Neural cell (in vitro differentiated cells): ENCODE data around the gene CCDC9B.

Experiments used
- CTCF ChIP-seq: fragments of 450-650 bp; IDR thresholded peaks from 2 replicates; pipeline ENCODE4 v1.5.1; 2014; ENCODE audit warnings: antibody characterized with exemption, mild to moderate bottlenecking, moderate library complexity; ENCODE audit not compliant: poor library complexity, severe bottlenecking
- EP300 ChIP-seq: fragments of 450-650 bp; conservative IDR thresholded peaks from 2 replicates; pipeline ENCODE4 v1.6.1; 2014; ENCODE audit warnings: antibody characterized with exemption, mild to moderate bottlenecking, moderate library complexity; ENCODE audit not compliant: poor library complexity, severe bottlenecking
- EZH2 ChIP-seq: fragments of 200-600, 300-800 bp; shearing (Covaris generic), sonication (generic); IDR thresholded peaks from 2 replicates; pipeline ENCODE4 v1.6.1; 2014; ENCODE audit warnings: antibody characterized with exemption, low read length, borderline replicate concordance, mild to moderate bottlenecking; ENCODE audit not compliant: insufficient read depth, poor library complexity, severe bottlenecking
- POLR2AphosphoS5 ChIP-seq: IDR thresholded peaks from 2 replicates; pipeline ENCODE4 v1.6.1; 2012
- REST ChIP-seq: IDR thresholded peaks from 2 replicates; pipeline ENCODE4 v1.6.1; 2012; ENCODE audit warnings: borderline replicate concordance

DNA sequence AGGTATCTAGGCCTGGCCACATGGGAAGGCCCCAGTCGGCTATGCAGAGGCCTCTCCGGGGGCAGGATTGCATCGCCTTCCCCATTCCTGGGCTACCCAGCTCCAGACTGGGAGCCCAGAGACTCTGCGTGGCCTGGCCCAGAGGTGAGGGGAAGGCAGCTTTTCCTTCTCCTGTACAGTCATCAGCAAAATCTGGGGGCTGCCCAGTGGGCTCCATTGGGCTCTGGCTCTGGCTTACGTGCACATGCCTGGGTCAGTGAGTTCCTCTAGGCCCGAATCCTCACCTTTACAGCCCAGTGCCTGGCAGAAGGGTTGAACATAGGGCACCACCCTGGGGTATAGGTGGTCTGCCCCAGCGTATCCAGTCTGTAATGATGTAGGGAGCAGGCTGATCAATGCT is 53.9 kb downstream of the CCDC9B start:
- TF ChIP-seq CTCF = no peak
- no peak for TF ChIP-seq POLR2AphosphoS5
- TF ChIP-seq EZH2 = no peak
- TF ChIP-seq REST = no peak
- no peak for TF ChIP-seq EP300
